HS-27A (cell line): ENCODE data around the gene SELENOO.

Experiments
- DNase-seq: peaks from one replicate; pipeline ENCODE4 v3.0.0-alpha.2; 2012; ENCODE audit warnings: low read depth, missing footprints

Gene SELENOO

DNA sequence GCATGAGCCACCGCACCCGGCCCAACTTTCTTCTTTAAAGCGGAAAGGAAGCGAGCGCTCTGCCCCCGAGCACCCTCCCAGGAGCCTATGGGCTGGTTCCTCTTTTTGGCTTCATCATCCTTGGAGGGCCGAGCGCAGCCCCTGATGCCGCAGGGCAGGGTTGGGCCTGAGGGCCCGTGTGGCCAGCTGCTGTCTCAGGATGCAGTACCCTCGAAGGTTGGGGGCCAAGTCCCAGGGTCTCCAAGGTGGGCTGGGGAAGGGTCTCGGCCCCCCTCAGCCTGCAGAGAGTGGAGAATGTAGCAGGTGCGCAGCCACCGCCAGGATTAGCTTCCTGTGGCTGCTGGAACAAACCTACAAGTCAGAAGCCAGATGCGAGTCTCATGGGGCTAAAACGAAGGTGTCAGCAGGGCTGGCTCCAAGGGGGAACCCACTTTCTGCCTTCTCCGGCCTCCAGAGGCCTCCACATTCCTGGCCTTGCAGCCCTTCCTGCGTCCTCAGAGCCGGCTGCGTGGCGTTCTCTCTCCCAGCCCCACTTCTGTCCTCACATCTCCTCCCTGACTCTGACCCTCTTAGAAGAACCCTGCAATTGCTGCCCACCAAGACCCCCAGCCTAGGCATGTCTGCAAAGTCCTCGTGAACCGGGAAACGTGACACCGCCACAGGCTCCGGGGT lies 27.4 kb upstream of the SELENOO start:
- no peak for DNase-seq

- no peak for DNase-seq
Observed at GRCh38 chr22:50173983-50174355, 26.8 kb upstream of the SELENOO start.

- no peak for DNase-seq
Observed at GRCh38 chr22:50174382-50175190, 26.2 kb upstream of the SELENOO start.

GRCh38 chr22:50175191-50175461 lies 25.7 kb upstream of the SELENOO start:
- no peak for DNase-seq

GRCh38 chr22:50175921-50176849 lies 24.6 kb upstream of the SELENOO start:
- no peak for DNase-seq

DNA sequence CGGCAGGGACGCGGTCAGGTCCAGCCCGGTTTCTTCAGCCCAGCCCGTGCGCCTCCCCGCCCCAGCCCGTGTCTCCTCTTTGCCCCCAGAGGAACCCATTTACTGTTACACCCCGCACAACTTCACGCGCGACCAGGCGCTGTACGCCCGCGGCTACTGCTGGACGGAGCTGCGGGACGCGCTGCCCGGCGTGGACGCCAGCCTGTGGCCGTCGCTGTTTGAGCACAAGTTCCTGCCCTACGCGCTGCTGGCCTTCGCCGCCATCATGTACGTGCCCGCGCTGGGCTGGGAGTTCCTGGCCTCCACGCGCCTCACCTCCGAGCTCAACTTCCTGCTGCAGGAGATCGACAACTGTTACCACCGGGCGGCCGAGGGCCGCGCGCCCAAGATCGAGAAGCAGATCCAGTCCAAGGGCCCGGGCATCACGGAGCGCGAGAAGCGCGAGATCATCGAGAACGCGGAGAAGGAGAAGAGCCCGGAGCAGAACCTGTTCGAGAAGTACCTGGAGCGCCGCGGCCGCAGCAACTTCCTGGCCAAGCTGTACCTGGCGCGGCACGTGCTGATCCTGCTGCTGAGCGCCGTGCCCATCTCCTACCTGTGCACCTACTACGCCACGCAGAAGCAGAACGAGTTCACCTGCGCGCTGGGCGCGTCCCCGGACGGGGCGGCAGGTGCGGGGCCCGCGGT lies 23.8 kb upstream of the SELENOO start:
- DNase-seq = no peak

DNA sequence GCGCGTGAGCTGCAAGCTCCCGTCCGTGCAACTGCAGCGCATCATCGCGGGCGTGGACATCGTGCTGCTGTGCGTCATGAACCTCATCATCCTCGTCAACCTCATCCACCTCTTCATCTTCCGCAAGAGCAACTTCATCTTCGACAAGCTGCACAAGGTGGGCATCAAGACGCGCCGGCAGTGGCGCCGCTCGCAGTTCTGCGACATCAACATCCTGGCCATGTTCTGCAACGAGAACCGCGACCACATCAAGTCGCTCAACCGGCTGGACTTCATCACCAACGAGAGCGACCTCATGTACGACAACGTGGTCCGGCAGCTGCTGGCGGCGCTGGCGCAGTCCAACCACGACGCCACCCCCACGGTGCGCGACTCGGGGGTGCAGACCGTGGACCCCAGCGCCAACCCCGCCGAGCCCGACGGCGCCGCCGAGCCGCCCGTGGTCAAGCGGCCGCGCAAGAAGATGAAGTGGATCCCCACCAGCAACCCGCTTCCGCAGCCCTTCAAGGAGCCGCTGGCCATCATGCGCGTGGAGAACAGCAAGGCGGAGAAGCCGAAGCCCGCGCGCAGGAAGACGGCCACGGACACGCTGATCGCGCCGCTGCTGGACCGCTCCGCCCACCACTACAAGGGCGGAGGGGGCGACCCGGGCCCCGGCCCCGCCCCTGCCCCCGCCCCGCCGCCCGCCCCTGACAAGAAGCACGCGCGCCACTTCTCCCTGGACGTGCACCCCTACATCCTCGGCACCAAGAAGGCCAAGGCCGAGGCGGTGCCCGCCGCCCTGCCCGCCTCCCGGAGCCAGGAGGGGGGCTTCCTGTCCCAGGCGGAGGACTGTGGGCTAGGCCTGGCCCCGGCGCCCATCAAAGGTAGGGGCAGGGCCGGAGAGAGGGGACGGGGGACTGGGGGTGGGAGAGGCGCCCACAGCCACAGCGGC lies 23.0 kb upstream of the SELENOO start:
- DNase-seq = no peak

DNA sequence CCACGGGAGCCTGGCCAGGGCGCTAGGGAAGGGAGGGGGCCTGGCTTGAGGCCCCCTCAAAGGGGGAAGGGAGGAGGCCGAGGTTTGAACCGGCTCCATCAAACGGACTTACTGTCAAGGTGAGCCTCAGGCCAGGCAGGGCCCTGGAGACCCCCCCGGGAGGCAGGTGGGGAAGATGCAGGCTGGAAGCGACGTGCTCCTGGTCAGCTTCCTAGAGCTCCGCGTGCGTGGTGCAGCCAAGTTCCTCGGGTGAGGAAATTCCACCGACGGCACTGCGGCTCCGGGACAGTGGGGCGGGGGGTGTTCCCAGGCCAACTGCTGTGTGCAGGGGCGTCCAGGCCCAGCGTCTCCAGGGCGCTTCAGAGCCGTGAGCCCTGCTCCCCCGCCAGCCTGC lies 22.3 kb upstream of the SELENOO start:
- DNase-seq = no peak

GRCh38 chr22:50178871-50179869 lies 21.6 kb upstream of the SELENOO start:
- DNase-seq = no peak

- DNase-seq = no peak
Observed at GRCh38 chr22:50179937-50180726, 20.7 kb upstream of the SELENOO start.

DNA sequence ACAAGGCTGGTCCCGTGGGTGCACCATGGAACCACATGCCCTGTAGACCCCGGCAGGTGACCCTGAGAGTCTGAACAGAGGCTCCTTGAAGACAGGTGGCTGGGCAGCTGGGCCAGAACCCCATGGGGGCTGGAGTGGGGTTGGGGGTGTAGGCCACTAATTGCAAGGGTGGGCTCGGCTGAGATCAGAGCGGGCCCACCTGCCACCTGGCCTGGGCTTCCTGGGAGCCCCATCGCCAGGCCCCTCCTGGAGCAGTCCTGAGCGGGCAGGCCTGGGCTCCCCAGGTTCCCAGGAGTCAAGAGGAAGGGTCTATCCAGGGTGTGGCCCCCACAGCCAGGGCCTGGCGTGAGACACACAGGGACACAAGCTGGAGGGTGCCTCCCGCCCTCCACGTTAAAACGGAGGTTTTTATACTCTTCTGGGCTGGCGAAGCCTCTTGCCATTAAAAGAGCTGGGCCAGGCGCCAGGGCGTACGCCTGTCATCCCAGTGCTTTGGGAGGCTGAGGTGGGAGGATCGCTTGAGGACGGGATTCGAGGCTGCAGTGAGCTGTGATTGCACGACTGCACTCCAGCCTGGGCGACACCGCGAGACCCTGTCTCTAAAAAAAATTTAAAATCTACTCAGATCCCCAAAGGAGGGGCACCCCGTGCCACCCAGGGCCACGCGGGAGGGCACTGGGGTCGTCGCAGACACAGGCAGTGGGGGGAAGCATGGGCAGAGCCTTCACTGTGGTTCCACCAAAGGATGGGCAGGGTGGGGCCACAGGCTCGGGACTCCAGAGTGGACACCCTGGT lies 19.9 kb upstream of the SELENOO start:
- DNase-seq = no peak

DNA sequence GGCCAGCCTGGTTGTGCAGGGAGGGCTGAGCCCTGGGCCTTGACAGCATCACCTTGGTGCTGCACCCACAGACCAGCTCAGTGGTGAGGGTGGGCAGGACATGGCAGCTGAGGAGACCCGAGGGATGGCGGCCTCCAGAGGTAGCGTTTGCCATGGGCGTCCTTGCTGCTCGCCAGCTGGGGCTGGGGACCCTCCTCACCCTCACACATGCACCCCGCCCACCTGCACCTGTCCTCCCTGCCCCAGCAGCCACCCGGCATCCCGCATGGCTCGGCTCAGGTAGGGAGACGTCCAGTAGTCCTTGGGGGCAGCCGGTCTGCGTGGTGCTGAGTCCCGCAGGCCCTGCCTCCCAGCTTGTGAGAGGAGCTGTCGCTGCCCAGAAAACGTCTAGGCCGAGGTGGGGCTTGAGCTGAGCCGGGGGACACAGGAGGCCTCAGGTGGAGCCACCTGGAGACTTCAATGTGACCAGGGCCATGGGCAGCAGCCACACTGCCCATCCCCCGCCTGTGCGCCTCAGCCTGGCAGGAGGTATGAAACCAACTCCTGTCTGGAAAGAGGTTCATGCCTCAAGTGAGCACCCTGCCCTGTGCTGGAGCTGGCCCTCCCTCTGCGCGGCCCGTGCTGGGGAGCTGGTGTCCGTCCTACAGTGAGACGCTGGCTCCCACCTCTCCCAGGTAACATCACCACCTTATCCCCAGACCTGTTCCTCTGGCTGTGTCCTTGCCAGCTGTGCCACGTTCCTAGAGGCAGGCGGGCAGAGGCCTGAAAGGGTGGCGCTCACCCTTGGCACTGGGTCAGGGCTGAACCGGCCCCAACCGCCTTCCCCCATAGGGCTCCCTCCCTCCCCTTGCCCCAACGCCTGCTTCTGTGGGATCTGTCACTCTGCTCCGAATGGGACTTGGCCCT lies 18.4 kb upstream of the SELENOO start:
- DNase-seq = no peak

DNA sequence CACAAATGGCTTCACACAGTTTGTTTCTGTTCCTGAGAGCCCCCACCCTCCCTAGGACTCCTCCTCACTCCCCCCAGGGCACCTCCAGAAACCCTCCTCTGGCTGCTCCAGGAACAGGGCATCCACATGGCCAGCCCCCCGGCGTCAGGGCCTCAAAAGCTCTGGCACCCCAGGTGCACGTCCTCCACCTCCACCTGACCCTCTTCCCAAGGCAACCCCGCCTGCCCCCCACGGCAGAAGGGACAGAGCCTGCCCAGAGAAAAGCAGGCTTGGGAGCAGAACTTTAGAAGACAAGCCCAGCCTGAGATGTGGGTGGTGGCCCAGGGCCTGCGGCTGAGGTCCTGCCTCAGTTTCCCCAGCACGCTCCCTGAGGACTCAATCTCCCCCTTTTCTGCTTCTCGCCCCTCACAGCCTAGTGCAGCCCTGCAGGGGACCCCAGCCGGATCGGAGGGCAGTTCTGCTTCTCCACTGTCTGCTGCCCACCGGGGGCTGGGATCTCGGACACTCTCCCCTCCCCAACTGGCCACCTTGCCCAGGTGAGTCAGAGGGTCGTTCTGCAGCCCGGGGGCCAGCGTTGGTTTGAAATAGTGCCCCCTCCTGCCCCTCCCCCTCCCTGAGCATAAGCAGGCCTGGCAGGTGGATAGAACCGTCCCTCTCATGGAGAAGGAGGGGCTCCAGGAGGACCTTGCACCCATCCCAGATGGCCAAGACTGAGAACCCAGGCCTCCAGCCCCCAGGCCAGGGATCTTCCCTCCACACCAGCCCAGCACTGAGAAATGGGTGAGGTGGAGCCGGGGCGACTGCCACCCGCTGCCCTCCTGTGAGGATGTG lies 17.5 kb upstream of the SELENOO start:
- no peak for DNase-seq

- DNase-seq = no peak
Observed at GRCh38 chr22:50184004-50184901, 16.6 kb upstream of the SELENOO start.

DNA sequence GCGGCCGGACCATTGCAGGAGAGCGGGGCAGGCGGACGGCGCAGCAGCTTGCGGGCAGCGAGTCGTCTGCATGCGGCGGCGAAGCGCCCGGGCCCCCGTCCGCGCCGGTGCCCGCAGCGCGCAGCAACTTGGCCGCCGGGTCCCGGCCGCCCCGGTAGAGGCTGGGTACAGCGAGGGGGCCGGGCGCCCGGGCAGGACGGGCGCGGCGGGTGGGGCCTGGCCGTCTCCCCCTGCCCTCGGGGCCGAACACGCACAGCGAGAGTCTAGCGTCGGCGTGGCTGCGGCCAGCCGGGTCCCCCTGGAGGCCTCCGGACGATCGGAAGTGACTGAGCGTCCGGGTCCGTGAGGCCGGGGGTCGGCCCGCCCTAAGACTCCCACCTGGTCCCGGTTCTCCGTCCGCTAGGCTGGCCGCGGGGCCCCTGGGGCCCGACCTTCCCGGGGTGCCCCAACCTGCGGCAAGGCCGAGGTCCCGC lies 15.9 kb upstream of the SELENOO start:
- DNase-seq = no peak
